ENCODE measurements around the gene DGKD. TPM values are rescaled to one million over a fixed set of nuclear protein-coding genes. Genes with fewer than 3 reads are reported as not detected.

The DGKD gene
- total and polyA plus RNA-seq, 5 experiments from 2014 or later = 29.3 to 315 (median 44.5) TPM

GRCh38 chr2:233380132-233380895 lies 26.0 kb downstream of the DGKD start:
- no peaks in the 10 kb centered on the region for H3K27me3 Mint-ChIP-seq
- H3K4me1 Mint-ChIP-seq = peaks cover 57 to 83% (median 76%) of the 10 kb centered on the region in 4 donors
- DNase-seq = no peak
- peak overlapping the region in 9 of 10 donors; percentile 2 to 68 (median 46) for H3K4me3 Mint-ChIP-seq
- H3K36me3 Mint-ChIP-seq = peaks cover 5 to 47% (median 8%) of the 10 kb centered on the region in 3 donors
- H3K27ac Mint-ChIP-seq = peak overlapping the region; percentile 1 to 89 (median 76)
- no peak for ATAC-seq
- POLR2A ChIA-PET = interaction anchor here (1.4 kb wide), 1 partner anchor 23 kb away, joined by 4 read pairs; no protein-coding TSS in a partner anchor
- H3K9me3 Mint-ChIP-seq = no peaks in the 10 kb centered on the region

- peaks cover 5 to 39% (median 8%) of the 10 kb centered on the region in 3 donors for H3K36me3 Mint-ChIP-seq
- H3K4me1 Mint-ChIP-seq = peaks cover 56 to 83% (median 76%) of the 10 kb centered on the region in 4 donors
- no peaks in the 10 kb centered on the region for H3K9me3 Mint-ChIP-seq
- POLR2A ChIA-PET = interaction anchor here (1.4 kb wide), 1 partner anchor 24 kb away, joined by 4 read pairs; no protein-coding TSS in a partner anchor
- ATAC-seq (peak; percentile 46 to 59), DNase-seq (peak in 2 of 10 donors; percentile 21 to 31)
- H3K27me3 Mint-ChIP-seq = no peaks in the 10 kb centered on the region
- H3K4me3 Mint-ChIP-seq = peak overlapping the region in 7 of 10 donors; percentile 6 to 63 (median 38)
- H3K27ac Mint-ChIP-seq = peak overlapping the region in 9 of 10 donors; percentile 1 to 89 (median 76)
Observed at GRCh38 chr2:233380995-233381637, 26.8 kb downstream of the DGKD start.

- H3K27me3 Mint-ChIP-seq = no peaks in the 10 kb centered on the region
- H3K4me1 Mint-ChIP-seq = peaks cover 58 to 86% (median 80%) of the 10 kb centered on the region in 4 donors
- POLR2A ChIA-PET = interaction anchor here (1.4 kb wide), 1 partner anchor 24 kb away, joined by 4 read pairs; no protein-coding TSS in a partner anchor
- H3K36me3 Mint-ChIP-seq = peaks cover 5 to 34% (median 8%) of the 10 kb centered on the region in 3 donors
- H3K27ac Mint-ChIP-seq = peak overlapping the region in 9 of 10 donors; percentile 1 to 89 (median 76)
- H3K9me3 Mint-ChIP-seq = no peaks in the 10 kb centered on the region
- peak overlapping the region in 4 of 10 donors; percentile 0 to 43 (median 6) for H3K4me3 Mint-ChIP-seq
- no peak for DNase-seq
- no peak for ATAC-seq
Observed at GRCh38 chr2:233381638-233381995, 27.3 kb downstream of the DGKD start.

- Mint-ChIP-seq H3K27me3 (no peaks in the 10 kb centered on the region), H3K9me3 (no peaks in the 10 kb centered on the region), H3K4me1 (peaks cover 64 to 93% (median 92%) of the 10 kb centered on the region in 4 donors), H3K4me3 (peak overlapping the region in 9 of 10 donors; percentile 31 to 88 (median 79)), H3K36me3 (peaks cover 0 to 29% (median 1%) of the 10 kb centered on the region in 3 donors), H3K27ac (peak overlapping the region; percentile 91 to 96 (median 93))
- ATAC-seq = no peak
- POLR2A ChIA-PET = interaction anchor here (1.2 to 7.0 kb wide), 7 partner anchors 8 to 116 kb away, joined by 4 to 49 read pairs (median 13); partner anchors contain the start of gene DGKD
- DNase-seq = no peak
Observed at GRCh38 chr2:233384015-233384414, 29.7 kb downstream of the DGKD start.

- Mint-ChIP-seq H3K4me3 (peak overlapping the region; percentile 73 to 88 (median 80)), H3K4me1 (peaks cover 58 to 95% (median 93%) of the 10 kb centered on the region in 4 donors), H3K9me3 (no peaks in the 10 kb centered on the region), H3K27ac (peak overlapping the region; percentile 91 to 96 (median 93)), H3K27me3 (no peaks in the 10 kb centered on the region), H3K36me3 (peaks cover 0 to 35% (median 9%) of the 10 kb centered on the region in 3 donors)
- no peak for DNase-seq
- POLR2A ChIA-PET = interaction anchor here (0.5 to 7.0 kb wide), 13 partner anchors 8 to 117 kb away, joined by 3 to 49 read pairs (median 7); partner anchors contain the start of gene DGKD
- peak in 1 of 2 donors; percentile 20 for ATAC-seq
Observed at GRCh38 chr2:233384811-233385488, 30.7 kb downstream of the DGKD start.

GRCh38 chr2:233385489-233386044 lies 31.3 kb downstream of the DGKD start:
- POLR2A ChIA-PET = interaction anchor here (0.9 to 7.0 kb wide), 13 partner anchors 9 to 118 kb away, joined by 3 to 49 read pairs (median 7); partner anchors contain the start of gene DGKD
- Mint-ChIP-seq H3K27me3 (no peaks in the 10 kb centered on the region), H3K36me3 (peaks cover 0 to 41% (median 14%) of the 10 kb centered on the region in 3 donors), H3K9me3 (no peaks in the 10 kb centered on the region), H3K4me3 (peak overlapping the region; percentile 73 to 88 (median 80)), H3K4me1 (peaks cover 58 to 94% (median 91%) of the 10 kb centered on the region in 4 donors), H3K27ac (peak overlapping the region; percentile 91 to 96 (median 93))
- ATAC-seq (peak; percentile 70 to 80), DNase-seq (peak; percentile 35 to 83 (median 61))

- Mint-ChIP-seq H3K4me1 (peaks cover 48 to 88% (median 83%) of the 10 kb centered on the region in 4 donors), H3K9me3 (no peaks in the 10 kb centered on the region), H3K27me3 (no peaks in the 10 kb centered on the region), H3K36me3 (peaks cover 0 to 45% (median 20%) of the 10 kb centered on the region in 3 donors), H3K4me3 (peak overlapping the region; percentile 73 to 88 (median 80)), H3K27ac (peak overlapping the region; percentile 91 to 96 (median 93))
- POLR2A ChIA-PET = interaction anchor here (0.9 to 7.0 kb wide), 10 partner anchors 10 to 119 kb away, joined by 3 to 49 read pairs (median 9); no protein-coding TSS in a partner anchor
- no peak for ATAC-seq
- no peak for DNase-seq
Observed at GRCh38 chr2:233386382-233387041, 32.2 kb downstream of the DGKD start.

GRCh38 chr2:233387225-233387624 lies 32.9 kb downstream of the DGKD start:
- H3K36me3 Mint-ChIP-seq = peaks cover 0 to 51% (median 22%) of the 10 kb centered on the region in 3 donors
- H3K27me3 Mint-ChIP-seq = no peaks in the 10 kb centered on the region
- H3K27ac Mint-ChIP-seq = peak overlapping the region; percentile 89 to 96 (median 92)
- H3K4me3 Mint-ChIP-seq = peak overlapping the region; percentile 64 to 88 (median 80)
- ATAC-seq (no peak), DNase-seq (no peak)
- peaks cover 50 to 83% (median 78%) of the 10 kb centered on the region in 4 donors for H3K4me1 Mint-ChIP-seq
- POLR2A ChIA-PET = interaction anchor here (0.6 to 7.0 kb wide), 8 partner anchors 9 to 120 kb away, joined by 3 to 49 read pairs (median 4); no protein-coding TSS in a partner anchor
- H3K9me3 Mint-ChIP-seq = no peaks in the 10 kb centered on the region

- Mint-ChIP-seq H3K27me3 (no peaks in the 10 kb centered on the region), H3K36me3 (peaks cover 0 to 51% (median 22%) of the 10 kb centered on the region in 3 donors), H3K4me3 (peak overlapping the region in 9 of 10 donors; percentile 2 to 88 (median 79)), H3K9me3 (no peaks in the 10 kb centered on the region), H3K4me1 (peaks cover 44 to 82% (median 72%) of the 10 kb centered on the region in 4 donors), H3K27ac (peak overlapping the region; percentile 89 to 96 (median 92))
- peak; percentile 55 to 64 for ATAC-seq
- peak in 6 of 10 donors; percentile 26 to 77 (median 58) for DNase-seq
- POLR2A ChIA-PET = interaction anchor here (0.6 to 7.0 kb wide), 9 partner anchors 8 to 120 kb away, joined by 3 to 49 read pairs (median 3); no protein-coding TSS in a partner anchor
Observed at GRCh38 chr2:233387667-233388528, 33.6 kb downstream of the DGKD start.

GRCh38 chr2:233389601-233390125 lies 35.4 kb downstream of the DGKD start:
- peak overlapping the region; percentile 56 to 87 (median 82) for H3K27ac Mint-ChIP-seq
- no peaks in the 10 kb centered on the region for H3K9me3 Mint-ChIP-seq
- POLR2A ChIA-PET = interaction anchor here (0.7 to 7.0 kb wide), 5 partner anchors 9 to 1734 kb away, joined by 3 to 49 read pairs (median 3); partner anchors contain the start of gene DGKD
- DNase-seq = no peak
- H3K4me3 Mint-ChIP-seq = peak overlapping the region in 4 of 10 donors; percentile 11 to 50 (median 28)
- ATAC-seq = no peak
- H3K4me1 Mint-ChIP-seq = peaks cover 38 to 66% (median 59%) of the 10 kb centered on the region in 4 donors
- peaks cover 0 to 66% (median 22%) of the 10 kb centered on the region in 3 donors for H3K36me3 Mint-ChIP-seq
- H3K27me3 Mint-ChIP-seq = no peaks in the 10 kb centered on the region

Measured in naive thymus-derived CD8-positive, alpha-beta T cell (primary cell).